ENCODE results near the gene KDM1B.
A peak's percentile ranks its signal among the peaks of the same experiment; 100 is the strongest.

KDM1B gene

GRCh38 chr6:18253635-18254034, 98.4 kb downstream of the KDM1B start:
- no peak for DNase-seq (ENCODE audit: low read depth, low spot score)
- no peak overlapping the region for H3K27ac ChIP-seq

GRCh38 chr6:18254793-18255192, 99.6 kb downstream of the KDM1B start:
- no peak overlapping the region for H3K27ac ChIP-seq
- DNase-seq (ENCODE audit: low read depth, low spot score) = no peak

- no peak for DNase-seq (ENCODE audit: low read depth, low spot score)
- peak overlapping the region; percentile 75 for H3K27ac ChIP-seq
Measured at GRCh38 chr6:18259675-18260447, 104.6 kb downstream of the KDM1B start.

- H3K27ac ChIP-seq = peak overlapping the region; percentile 75
- DNase-seq (ENCODE audit: low read depth, low spot score) = no peak
Measured at GRCh38 chr6:18260448-18261106, 105.4 kb downstream of the KDM1B start.

- H3K27ac ChIP-seq = peak overlapping the region; percentile 75
- no peak for DNase-seq (ENCODE audit: low read depth, low spot score)
Measured at GRCh38 chr6:18261877-18262276, 106.7 kb downstream of the KDM1B start.

GRCh38 chr6:18262702-18263417, 107.6 kb downstream of the KDM1B start:
- H3K27ac ChIP-seq = peak overlapping the region; percentile 75
- DNase-seq (ENCODE audit: low read depth, low spot score) = no peak

GRCh38 chr6:18263418-18264218, 108.4 kb downstream of the KDM1B start:
- H3K27ac ChIP-seq = peak overlapping the region; percentile 75
- DNase-seq (ENCODE audit: low read depth, low spot score) = no peak

- no peak for DNase-seq (ENCODE audit: low read depth, low spot score)
- H3K27ac ChIP-seq = peak within 1 kb of the TSS; percentile 75
Measured at GRCh38 chr6:18264219-18264922, 109.1 kb downstream of the KDM1B start, which contains the start of gene DEK. Gene DEK, minus strand, starts transcription at chr6:18264530. Its CDS starts 543 bp downstream, at chr6:18263987.

- DNase-seq (ENCODE audit: low read depth, low spot score) = no peak
- peak overlapping the region; percentile 75 for H3K27ac ChIP-seq
Measured at GRCh38 chr6:18264923-18265377, 109.7 kb downstream of the KDM1B start.

- DNase-seq (ENCODE audit: low read depth, low spot score) = no peak
- no peak overlapping the region for H3K27ac ChIP-seq
Measured at GRCh38 chr6:18265787-18266522, 110.7 kb downstream of the KDM1B start.

- H3K27ac ChIP-seq = no peak overlapping the region
- no peak for DNase-seq (ENCODE audit: low read depth, low spot score)
Measured at GRCh38 chr6:18266523-18266912, 111.3 kb downstream of the KDM1B start.

GRCh38 chr6:18268066-18268465, 112.8 kb downstream of the KDM1B start:
- H3K27ac ChIP-seq = no peak overlapping the region
- DNase-seq (ENCODE audit: low read depth, low spot score) = no peak

- no peak for DNase-seq (ENCODE audit: low read depth, low spot score)
- no peak overlapping the region for H3K27ac ChIP-seq
Measured at GRCh38 chr6:18269253-18269652, 114.0 kb downstream of the KDM1B start.

GRCh38 chr6:18269717-18270116, 114.5 kb downstream of the KDM1B start:
- no peak for DNase-seq (ENCODE audit: low read depth, low spot score)
- H3K27ac ChIP-seq = no peak overlapping the region

GRCh38 chr6:18270216-18270615, 115.0 kb downstream of the KDM1B start:
- H3K27ac ChIP-seq = no peak overlapping the region
- DNase-seq (ENCODE audit: low read depth, low spot score) = no peak
